HG03196 (cell line): ENCODE measurements around the gene CERS1.
A peak's percentile ranks its signal among the peaks of the same experiment; 100 is the strongest.

Experiments
- ATAC-seq: cut with Tn5 transposase; IDR thresholded peaks from one replicate; pipeline ENCODE4 v1.9.1; 2021; ENCODE audit not compliant: unreplicated experiment

CERS1 gene

GRCh38 chr19:18841400-18841799 is 54.6 kb downstream of the CERS1 start:
- ATAC-seq = no peak

- no peak for ATAC-seq
These were observed 55.4 kb downstream of the CERS1 start for GRCh38 chr19:18840288-18841267.

- no peak for ATAC-seq
These were observed 56.3 kb downstream of the CERS1 start for GRCh38 chr19:18839465-18840287.

- ATAC-seq = no peak
These were observed 61.3 kb downstream of the CERS1 start for GRCh38 chr19:18834644-18834984.

- ATAC-seq = no peak
These were observed 61.9 kb downstream of the CERS1 start for GRCh38 chr19:18833849-18834643.

GRCh38 chr19:18833141-18833476 is 62.8 kb downstream of the CERS1 start:
- ATAC-seq = no peak

GRCh38 chr19:18832306-18833140 is 63.4 kb downstream of the CERS1 start:
- peak; percentile 28 for ATAC-seq

GRCh38 chr19:18831524-18832305 is 64.2 kb downstream of the CERS1 start, which contains the start of gene UPF1:
TSS of gene UPF1 (plus strand) at chr19:18831959. CDS start at chr19:18832210, 251 bp downstream.
- peak; percentile 63 for ATAC-seq

- ATAC-seq = no peak
These were observed 65.5 kb downstream of the CERS1 start for GRCh38 chr19:18830488-18830887.

- no peak for ATAC-seq
These were observed 67.2 kb downstream of the CERS1 start for GRCh38 chr19:18828786-18829185.
